ENCODE results near the gene TCERG1. TPM values are rescaled to one million over a fixed set of nuclear protein-coding genes. Genes with fewer than 3 reads are reported as not detected.

The TCERG1 gene
- total RNA-seq, 1 donor from 2014 or later: 101 TPM

- TF ChIP-seq CTCF (conservative IDR thresholded peaks at IDR 0.05): no peak
- no peaks in the 10 kb centered on the region for H3K9me3 Mint-ChIP-seq
- no peak for DNase-seq (ENCODE audit: extremely low spot score, unreplicated experiment)
- H3K4me1 Mint-ChIP-seq (ENCODE audit: unreplicated experiment): no peaks in the 10 kb centered on the region
- no peak overlapping the region for H3K27ac Mint-ChIP-seq
- peaks cover 52% of the 10 kb centered on the region for H3K27me3 Mint-ChIP-seq
- no peak overlapping the region for H3K4me3 Mint-ChIP-seq
- H3K36me3 Mint-ChIP-seq: no peaks in the 10 kb centered on the region
Observed at GRCh38 chr5:146402949-146403348, 44.2 kb upstream of the TCERG1 start.

GRCh38 chr5:146409054-146409671 lies 38.0 kb upstream of the TCERG1 start:
- peak overlapping the region; percentile 4 for H3K4me3 Mint-ChIP-seq
- no peaks in the 10 kb centered on the region for H3K9me3 Mint-ChIP-seq
- H3K36me3 Mint-ChIP-seq: no peaks in the 10 kb centered on the region
- no peak for TF ChIP-seq CTCF (conservative IDR thresholded peaks at IDR 0.05)
- no peak for DNase-seq (ENCODE audit: extremely low spot score, unreplicated experiment)
- H3K27me3 Mint-ChIP-seq: peaks cover 11% of the 10 kb centered on the region
- H3K27ac Mint-ChIP-seq: no peak overlapping the region
- H3K4me1 Mint-ChIP-seq (ENCODE audit: unreplicated experiment): peaks cover 9% of the 10 kb centered on the region

GRCh38 chr5:146410272-146410671 lies 36.9 kb upstream of the TCERG1 start:
- peaks cover 9% of the 10 kb centered on the region for H3K4me1 Mint-ChIP-seq (ENCODE audit: unreplicated experiment)
- TF ChIP-seq CTCF (conservative IDR thresholded peaks at IDR 0.05): no peak
- DNase-seq (ENCODE audit: extremely low spot score, unreplicated experiment): no peak
- peaks cover 10% of the 10 kb centered on the region for H3K27me3 Mint-ChIP-seq
- H3K9me3 Mint-ChIP-seq: no peaks in the 10 kb centered on the region
- no peak overlapping the region for H3K27ac Mint-ChIP-seq
- no peak overlapping the region for H3K4me3 Mint-ChIP-seq
- H3K36me3 Mint-ChIP-seq: no peaks in the 10 kb centered on the region

GRCh38 chr5:146419696-146420095 lies 27.4 kb upstream of the TCERG1 start:
- H3K27me3 Mint-ChIP-seq: peaks cover 29% of the 10 kb centered on the region
- TF ChIP-seq CTCF (conservative IDR thresholded peaks at IDR 0.05): no peak
- no peak for DNase-seq (ENCODE audit: extremely low spot score, unreplicated experiment)
- H3K27ac Mint-ChIP-seq: no peak overlapping the region
- no peaks in the 10 kb centered on the region for H3K36me3 Mint-ChIP-seq
- H3K9me3 Mint-ChIP-seq: no peaks in the 10 kb centered on the region
- H3K4me1 Mint-ChIP-seq (ENCODE audit: unreplicated experiment): no peaks in the 10 kb centered on the region
- H3K4me3 Mint-ChIP-seq: no peak overlapping the region

GRCh38 chr5:146425023-146425422 lies 22.1 kb upstream of the TCERG1 start:
- no peak for DNase-seq (ENCODE audit: extremely low spot score, unreplicated experiment)
- no peak for TF ChIP-seq CTCF (conservative IDR thresholded peaks at IDR 0.05)
- no peak overlapping the region for H3K27ac Mint-ChIP-seq
- no peaks in the 10 kb centered on the region for H3K36me3 Mint-ChIP-seq
- no peak overlapping the region for H3K4me3 Mint-ChIP-seq
- no peaks in the 10 kb centered on the region for H3K4me1 Mint-ChIP-seq (ENCODE audit: unreplicated experiment)
- peaks cover 38% of the 10 kb centered on the region for H3K27me3 Mint-ChIP-seq
- H3K9me3 Mint-ChIP-seq: no peaks in the 10 kb centered on the region

GRCh38 chr5:146426305-146426704 lies 20.8 kb upstream of the TCERG1 start:
- no peak for DNase-seq (ENCODE audit: extremely low spot score, unreplicated experiment)
- no peak overlapping the region for H3K27ac Mint-ChIP-seq
- H3K4me1 Mint-ChIP-seq (ENCODE audit: unreplicated experiment): no peaks in the 10 kb centered on the region
- no peak for TF ChIP-seq CTCF (conservative IDR thresholded peaks at IDR 0.05)
- H3K4me3 Mint-ChIP-seq: no peak overlapping the region
- H3K27me3 Mint-ChIP-seq: peaks cover 43% of the 10 kb centered on the region
- no peaks in the 10 kb centered on the region for H3K36me3 Mint-ChIP-seq
- no peaks in the 10 kb centered on the region for H3K9me3 Mint-ChIP-seq

Data from type B pancreatic cell (in vitro differentiated cells).